HG02981 (cell line): ENCODE results near the gene SYNGR4.
A peak's percentile ranks its signal among the peaks of the same experiment; 100 is the strongest.
"Not testable (repeated sequence)": the region's sequence is repeated elsewhere in the genome, so short reads cannot be mapped to it uniquely, and the experiment has no call there.

Source experiments
- ATAC-seq: cut with Tn5 transposase; IDR thresholded peaks from one replicate; pipeline ENCODE4 v1.9.1; 2021; ENCODE audit warnings: mild to moderate bottlenecking, moderate library complexity; ENCODE audit not compliant: unreplicated experiment

The SYNGR4 gene, protein sequence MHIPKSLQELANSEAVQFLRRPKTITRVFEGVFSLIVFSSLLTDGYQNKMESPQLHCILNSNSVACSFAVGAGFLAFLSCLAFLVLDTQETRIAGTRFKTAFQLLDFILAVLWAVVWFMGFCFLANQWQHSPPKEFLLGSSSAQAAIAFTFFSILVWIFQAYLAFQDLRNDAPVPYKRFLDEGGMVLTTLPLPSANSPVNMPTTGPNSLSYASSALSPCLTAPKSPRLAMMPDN

DNA sequence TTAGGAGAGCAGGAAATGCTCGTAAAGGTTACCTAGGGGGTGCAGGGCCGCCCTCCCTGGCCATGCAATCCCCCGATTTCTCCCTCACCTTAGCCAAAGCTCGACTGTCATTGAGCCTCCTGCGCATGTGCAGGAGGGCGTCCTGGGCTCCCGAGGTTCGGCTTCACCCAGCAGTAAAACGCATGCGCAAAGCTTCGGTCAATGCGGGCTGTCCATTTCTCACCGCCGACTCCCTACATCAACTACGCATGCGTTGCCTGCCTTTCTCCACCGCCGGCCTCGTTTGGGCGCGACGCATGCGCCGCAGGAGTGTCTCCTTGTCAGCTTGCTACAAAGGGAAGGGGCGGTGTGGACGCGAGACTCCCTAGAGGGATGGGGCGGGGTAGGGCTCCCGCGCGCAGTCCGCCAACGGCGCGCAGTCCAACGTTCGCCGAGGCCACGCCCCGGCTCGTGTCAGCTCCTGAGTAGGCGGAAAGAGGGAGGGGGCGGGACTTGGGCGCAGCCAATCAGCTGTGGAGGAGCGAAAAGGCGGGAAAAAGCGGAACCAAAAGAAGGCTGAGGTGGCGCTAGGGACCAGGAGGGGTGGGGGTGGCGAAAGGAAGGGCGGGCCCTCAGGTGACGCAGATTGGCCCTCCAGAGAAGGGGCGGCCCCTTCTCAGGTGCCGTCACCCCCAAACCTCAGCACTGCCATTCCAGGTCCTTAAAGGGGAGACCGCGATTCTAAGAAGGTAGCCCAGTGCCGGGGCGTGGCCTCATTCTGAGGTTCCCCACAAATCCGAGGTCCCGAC lies at the start of gene SYNGR4, which contains the start of gene TMEM143:
SYNGR4 (plus strand) TSS at position 558 of the 788 bp plus-strand sequence. CDS start 1,476 bp downstream, outside the sequence.
TMEM143 (minus strand) TSS at position 131 of the 788 bp plus-strand sequence; CDS start at position 111, 20 bp downstream.
- peak; percentile 83 for ATAC-seq

DNA sequence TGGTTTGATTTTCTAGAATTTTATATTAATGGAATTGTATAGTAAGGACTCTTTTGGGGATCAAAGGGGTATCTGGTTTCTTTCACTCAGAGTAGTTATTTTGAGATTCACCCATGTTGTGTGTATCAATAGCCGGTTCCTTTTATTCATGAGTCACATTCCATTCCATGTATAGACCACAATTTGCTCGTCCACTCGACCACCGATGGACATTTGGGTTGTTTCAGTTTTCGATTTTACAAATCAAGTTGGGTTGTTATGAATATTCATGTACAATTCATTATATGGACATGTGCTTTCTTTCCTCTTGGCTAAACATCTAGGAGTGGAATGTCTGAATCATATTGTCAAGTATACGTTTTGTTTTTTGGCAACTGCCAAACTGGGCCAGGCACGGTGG lies 48.5 kb upstream of the SYNGR4 start:
- ATAC-seq = no peak

DNA sequence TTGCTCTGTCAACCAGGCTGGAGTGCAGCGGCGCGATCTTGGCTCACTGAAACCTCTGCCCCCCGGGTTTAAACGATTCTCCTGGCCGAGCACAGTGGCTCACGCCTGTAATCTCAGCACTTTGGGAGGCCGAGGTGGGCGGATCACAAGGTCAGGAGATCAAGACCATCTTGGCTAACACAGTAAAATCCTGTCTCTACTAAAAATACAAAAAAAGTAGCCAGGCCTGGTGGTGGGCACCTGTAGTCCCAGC lies 46.5 kb upstream of the SYNGR4 start:
- ATAC-seq = not testable (repeated sequence)

DNA sequence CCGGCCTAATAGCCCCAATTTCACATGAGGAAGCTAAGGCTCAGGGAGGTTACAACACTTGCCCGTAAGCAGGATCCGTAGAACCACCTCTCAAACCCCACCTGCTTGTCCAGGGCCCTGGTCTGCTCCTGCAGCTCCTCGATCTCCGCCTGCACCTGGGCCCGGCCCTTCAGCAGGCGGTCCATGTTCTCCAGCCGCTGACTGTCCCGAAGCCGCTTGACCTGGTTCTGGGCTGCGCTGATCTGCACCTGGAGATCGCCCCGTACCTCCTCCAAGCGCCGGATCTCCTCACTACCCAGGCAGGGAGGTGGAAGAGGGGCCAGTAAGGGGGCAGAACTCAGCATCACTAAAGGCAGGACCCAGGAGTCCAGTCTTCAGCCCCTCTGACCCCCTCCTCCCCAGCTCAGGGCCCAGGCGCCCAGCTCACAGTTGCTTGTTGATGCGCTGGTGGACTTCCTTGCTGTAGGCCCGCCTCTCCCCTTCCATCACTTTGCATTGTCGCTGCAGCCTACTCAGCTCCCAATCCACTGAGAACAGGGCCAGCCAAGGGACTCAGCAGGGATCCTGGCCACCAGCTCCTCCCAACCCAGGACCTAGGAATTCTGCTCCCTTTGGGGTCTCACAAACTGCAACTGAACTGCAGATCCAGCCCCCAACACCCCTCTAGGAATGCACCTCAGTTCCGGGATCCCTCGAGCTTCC lies 45.7 kb upstream of the SYNGR4 start:
- ATAC-seq = no peak

DNA sequence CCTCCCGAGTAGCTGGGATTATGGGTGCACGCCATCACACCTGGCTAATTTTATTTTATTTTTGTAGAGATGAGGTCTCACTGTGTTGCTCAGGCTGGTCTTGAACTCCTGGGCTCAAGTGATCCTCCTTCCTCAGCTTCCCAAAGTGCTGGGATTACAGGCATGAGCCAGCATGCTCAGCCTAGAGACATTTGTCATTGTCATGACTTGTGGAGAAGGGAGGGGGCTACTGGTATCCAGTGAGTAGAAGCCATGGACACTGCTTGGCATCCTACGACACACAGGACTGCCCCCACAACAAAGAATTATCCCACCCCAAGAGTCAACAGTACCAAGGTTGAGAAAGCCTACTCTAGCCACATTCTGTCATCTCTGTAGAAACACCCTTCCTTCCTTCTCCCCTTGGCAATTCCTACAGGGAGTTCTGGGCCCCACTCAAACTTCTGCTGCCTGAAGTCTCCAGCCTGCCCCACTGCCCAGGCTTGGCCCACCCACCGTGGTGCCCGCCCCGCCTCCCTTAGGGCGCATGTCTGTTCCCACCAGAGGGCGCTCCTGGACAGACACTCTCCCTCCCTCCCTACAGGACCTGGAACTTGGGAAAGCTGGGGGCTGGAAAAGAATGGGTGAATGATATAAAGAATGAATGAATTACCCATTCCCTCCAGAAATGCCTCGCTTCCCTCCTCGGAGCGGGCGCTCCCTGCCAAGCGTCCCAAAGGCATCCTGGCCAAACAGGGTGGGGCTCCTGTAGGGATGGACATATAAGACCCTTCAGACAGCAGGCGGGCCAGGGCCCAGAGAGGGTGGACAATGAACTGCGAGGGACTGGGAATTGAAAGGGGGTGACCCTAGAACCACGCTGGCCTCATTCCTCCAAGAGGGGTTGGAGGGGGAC lies 44.3 kb upstream of the SYNGR4 start:
- ATAC-seq = no peak

DNA sequence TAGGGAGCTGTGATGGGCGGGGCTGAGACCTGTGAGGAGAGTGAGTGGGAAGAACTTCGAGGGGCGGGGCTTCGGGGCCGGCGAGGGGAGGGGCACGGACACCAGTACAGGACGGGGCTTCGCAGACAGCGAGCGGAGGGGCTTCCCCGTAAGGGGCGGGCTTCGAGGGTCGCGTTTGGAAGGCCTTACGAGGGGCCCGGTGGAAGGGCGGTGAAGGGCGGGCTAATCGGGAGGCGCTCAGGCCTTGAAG lies 42.9 kb upstream of the SYNGR4 start:
- ATAC-seq = peak; percentile 53

DNA sequence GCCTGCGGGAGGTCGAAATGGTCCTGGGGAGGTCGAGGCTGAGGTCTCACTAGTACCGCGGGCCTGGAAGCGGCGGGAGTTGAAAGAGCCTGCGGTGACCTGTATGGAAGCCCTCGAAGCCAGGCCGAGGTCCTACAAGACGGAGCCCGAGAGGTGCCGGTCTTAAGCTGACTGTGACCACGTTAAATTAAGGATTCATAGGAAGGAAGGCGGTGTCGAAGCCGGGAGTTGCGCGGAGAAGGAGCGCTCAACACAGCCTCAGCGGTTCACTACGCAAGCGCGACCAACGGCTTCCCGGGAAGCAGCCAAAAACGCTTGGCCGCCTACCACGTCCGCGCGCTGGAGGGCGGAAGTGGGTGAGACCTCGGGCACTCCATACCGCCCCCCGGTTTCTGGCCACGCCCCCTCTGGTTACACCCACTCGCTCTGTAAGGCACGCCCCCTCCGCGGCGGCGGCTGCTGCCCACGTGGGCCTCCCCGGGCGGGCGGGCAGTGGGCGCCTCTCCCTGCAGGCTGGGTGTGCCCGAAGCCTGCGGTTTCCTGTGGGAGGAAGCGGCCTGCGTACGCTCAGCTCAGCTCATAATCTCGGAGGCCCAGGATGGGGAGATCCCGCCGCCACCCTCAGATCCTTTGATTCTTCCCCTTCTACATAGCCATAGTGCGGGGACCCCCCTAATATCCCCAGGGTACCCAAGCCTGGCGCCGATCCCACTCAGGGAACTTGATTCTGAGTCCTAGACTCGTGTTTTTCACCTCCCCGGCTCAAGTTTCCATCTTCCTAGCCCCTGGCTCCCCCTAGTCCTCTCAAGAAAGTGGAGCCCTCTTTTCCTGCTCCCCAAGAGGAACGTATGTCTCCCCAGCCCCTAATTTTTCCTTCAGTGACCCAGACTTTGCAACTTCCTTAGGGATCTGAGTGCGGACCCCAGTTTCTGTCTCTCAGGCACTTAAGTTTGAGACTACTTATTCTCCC lies 42.3 kb upstream of the SYNGR4 start:
- ATAC-seq = peak; percentile 53

DNA sequence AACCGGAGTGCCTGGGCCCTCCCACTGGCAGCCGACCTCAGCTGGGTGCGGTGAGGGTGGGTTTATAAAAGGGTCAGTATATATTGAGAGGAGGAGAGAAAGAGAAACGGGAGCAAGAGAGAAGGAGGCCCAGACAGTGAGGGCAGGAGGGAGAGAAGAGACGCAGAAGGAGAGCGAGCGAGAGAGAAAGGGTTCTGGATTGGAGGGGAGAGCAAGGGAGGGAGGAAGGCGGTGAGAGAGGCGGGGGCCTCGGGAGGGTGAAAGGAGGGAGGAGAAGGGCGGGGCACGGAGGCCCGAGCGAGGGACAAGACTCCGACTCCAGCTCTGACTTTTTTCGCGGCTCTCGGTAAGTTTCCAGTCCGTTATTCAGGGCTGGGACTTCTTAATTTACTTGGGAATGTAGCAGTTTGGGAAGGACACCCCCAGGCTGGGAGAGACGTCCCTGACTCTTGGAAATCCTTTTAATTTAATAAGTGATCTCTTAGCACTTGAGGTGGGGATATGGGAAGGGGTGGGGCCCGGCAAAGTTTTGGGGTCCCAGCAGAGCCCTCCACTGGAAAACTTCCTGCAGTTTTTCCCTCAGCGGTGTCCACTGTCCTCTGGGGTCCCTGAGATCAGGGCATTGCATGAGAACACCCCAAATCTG lies 38.8 kb upstream of the SYNGR4 start, which contains the start of gene EMP3:
EMP3 (plus strand) TSS at position 288 of the 646 bp plus-strand sequence. CDS start 1,293 bp downstream, outside the sequence.
- no peak for ATAC-seq

DNA sequence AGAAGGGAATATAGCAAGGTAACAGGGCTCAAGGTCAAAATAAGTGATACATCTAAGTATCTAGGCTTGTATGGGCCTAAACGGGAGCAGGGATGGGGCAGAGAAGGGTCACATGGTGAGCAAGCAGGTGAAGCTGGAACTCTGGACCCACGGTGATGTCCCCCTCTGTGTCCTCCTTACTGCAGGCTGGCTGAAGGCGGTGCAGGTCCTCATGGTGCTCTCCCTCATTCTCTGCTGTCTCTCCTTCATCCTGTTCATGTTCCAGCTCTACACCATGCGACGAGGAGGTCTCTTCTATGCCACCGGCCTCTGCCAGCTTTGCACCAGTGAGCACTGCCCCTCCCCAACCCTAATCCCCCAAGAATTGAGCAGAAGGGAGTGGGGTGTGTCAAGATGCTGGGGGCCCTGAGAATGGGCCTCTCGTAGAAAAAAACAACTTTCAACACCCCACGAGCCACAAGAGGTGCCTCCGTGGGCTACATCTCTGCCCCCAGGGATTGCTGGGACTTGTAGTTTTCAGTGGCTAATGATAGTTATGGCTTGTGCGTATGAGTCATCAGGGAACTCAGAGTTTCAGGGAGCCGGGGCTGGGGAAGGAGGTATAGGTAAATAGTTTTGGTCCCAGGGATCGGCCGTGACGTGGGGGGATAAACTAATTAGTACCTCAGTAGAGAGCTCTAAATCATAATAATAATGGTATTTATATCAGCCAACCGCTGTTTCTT lies 34.8 kb upstream of the SYNGR4 start:
- no peak for ATAC-seq

DNA sequence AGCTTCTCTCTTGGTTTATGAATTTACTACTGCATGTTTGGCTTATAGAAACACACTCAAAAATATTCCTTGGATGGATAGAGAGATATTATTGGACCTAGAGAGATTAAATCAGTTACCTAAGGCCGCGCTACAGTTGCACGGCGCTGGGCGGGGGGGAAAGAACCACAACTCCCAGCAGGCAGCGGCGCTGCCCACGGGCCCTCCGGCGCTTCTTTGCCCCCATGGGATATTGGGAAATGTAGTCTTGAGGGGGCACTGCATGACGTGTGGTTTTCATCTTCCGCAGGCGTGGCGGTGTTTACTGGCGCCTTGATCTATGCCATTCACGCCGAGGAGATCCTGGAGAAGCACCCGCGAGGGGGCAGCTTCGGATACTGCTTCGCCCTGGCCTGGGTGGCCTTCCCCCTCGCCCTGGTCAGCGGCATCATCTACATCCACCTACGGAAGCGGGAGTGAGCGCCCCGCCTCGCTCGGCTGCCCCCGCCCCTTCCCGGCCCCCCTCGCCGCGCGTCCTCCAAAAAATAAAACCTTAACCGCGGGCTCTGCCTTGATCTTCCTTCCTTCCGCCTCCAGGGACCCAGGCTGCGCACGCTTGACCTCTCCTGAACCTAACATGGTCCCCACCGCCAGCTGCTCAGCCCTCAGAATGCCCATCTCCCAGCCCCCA lies 34.0 kb upstream of the SYNGR4 start:
- no peak for ATAC-seq

DNA sequence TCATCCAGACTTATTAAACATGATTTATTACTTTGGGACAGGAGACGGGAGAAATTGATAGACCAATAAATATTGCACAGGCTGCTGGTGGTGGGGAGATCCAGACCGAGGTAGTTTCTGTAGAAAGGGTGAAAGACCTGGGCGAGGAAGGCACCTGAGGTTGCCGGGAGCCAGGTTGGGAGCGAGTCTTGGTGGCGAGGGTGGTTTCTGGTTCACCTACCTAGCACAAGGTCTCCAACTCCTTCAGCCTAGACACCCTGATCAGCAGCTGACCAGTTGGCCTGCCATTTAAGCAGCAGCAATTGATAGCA lies 31.9 kb upstream of the SYNGR4 start:
- ATAC-seq = no peak

DNA sequence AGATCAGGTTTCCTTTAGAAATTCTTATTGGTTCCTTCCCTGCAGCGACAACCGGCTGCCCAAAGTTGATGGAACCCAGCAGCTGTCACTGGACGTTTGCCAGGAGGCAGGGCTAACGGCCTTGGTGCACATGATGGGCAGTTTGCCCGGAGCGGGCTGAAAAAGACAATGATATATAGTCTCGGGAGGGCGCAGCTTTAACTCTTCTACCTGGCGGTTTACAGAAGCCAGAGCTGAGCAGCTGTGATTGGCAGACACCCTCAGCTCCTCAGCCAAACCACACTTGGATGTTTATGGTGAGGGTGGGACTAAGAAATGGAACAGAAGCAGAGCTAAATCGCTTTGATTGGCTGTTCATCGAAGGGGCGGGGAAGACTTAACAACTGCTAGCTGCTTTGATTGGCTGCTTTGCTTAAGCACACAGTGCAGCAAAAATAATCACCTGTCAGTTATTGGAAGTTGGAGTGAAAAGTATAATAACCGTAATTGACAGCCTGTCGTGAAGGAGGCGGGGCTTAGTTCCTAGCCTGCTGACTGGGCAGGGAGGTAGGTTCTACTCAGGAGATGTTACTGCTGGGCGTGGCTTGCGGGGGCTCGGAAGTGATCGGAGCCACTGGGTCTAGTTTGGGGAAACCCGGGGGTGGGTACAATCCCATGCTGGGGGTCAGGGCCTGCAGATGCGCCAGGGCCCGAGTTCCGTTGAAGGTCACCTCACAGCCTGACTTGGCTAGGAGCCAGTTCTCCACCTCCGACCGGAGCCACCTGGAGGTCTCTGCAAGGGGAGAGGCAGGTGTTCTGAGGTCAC lies 31.3 kb upstream of the SYNGR4 start:
- peak; percentile 52 for ATAC-seq

DNA sequence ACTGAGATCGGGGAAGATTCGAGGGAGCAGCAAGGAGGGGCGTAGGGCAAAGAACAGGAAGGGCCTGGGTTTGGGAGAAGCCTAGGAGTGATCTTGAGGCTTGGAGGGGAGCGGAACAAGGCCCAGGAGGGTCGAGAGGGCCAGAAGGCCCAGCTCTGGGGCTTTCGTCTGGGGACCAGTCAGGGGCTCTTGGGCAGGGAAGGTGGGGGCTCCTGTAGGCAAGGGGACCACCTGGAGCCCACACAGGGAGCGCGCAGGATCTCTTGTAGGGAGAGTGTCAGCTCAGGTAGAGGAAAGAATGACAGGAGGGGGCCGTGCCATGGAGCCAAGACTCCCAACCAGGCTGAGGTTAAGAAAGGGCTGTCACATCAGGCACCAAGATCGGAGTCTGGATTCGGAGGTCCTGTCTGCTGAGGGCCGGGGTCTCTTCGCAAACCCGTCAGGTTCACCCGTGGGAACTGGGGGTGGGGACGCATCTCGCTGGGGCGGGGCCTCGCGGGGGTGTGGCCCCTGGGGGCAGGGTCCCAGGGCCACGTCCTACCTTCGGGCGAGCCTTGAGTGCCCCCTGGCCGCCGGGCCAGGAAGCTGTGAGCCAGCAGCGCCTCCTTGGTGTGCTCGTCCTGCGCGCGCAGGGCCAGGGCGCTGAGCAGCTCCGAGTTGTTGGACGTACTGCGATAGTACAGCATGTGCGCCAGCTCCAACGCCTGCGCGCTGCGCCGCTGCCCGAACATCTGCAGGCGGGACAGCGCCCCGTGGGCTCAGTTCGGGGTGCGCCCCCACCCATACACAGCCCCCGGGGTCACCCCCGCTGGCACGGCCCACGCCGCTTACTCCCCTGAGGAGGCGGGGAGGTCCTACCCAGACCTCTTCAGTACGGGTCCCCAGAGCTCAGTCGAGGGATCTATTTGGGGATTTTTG lies 30.4 kb upstream of the SYNGR4 start:
- ATAC-seq = peak; percentile 50

DNA sequence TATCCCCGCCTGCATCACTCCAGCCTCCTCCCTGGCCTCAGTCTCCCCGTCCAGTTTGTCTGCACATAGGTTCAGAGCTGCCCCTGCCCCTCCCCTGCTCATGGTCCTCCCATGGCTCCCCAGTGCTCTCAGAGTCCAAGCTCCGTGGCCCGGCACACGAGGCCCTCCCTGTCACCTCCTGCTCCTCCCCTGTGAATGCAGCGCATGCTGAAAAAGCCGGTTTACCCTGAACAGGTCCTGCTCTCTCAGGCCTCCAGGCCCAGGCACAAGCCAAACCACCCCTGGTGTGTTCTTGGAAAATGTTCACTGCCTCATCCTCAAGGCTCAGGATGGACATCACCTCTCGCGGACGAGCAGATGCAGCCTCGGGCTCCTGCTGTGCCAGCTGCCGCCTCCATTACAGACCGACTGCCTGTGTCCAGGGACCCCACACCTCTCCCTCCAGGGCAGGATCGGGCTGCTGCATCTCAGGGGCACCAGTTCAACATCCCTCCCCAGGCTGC lies 25.9 kb upstream of the SYNGR4 start:
- no peak for ATAC-seq

DNA sequence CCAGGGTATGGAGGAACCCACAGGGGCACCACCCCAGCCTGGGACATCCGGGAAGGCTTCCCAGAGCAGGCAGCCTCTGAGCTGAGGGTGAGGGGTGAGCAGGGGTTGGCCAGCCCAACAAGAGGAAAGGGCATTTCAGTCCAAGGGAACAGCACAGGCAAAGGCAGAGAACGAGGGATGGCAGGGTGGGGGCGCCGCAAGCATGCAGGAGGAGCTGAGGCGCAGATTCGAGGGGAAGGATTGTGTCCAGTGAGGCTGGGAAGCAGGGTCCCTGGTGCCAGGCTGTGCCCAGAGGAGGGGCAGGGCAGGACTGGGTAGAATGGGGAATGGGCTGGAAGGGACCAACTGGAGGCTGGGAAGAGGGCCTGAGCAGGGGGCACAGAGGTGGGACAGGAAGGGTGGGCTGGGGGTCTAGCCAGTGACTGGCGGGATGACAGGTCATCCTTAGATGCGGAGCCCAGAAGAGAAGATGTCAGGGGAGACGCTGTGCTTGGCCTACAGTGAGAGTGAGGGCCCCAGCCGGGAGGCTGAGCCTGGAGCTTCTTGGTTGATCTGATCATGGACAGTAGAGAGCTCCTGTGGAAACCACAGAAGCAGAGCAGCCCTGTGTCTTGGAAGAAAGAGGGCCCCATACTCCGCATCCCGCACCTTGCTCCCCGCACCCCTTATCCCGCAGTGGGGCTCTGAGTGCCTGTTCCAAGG lies 25.2 kb upstream of the SYNGR4 start:
- no peak for ATAC-seq

DNA sequence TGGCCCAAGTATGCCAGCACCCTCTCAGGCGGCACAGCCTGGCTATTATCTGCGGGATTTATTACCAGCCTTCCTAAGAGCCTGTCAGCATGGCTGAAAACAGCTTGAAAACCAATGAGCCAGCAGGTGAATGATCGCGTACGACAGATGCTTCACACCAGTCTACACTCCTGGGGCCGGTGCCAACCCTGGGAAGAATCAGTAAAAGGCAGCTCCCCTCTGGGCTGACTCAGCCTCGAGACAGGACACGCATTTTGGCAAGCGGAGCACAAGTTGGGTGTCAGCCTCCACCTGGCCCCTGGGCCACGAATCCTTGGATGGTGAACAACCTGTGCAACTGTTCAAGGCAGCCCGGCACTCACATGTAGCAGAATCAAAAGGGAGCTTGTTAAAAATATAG lies 23.2 kb upstream of the SYNGR4 start:
- ATAC-seq = no peak
